ENCODE measurements around the gene RAB11A. TPM values are rescaled to one million over a fixed set of nuclear protein-coding genes. Genes with fewer than 3 reads are reported as not detected.

Gene RAB11A
- total and polyA plus RNA-seq, 9 of the 15 experiments (the other 6 are each of a cell fraction or from before 2014, with no cell fraction given): 129 to 369 (median 245) TPM

- 0 out of 2 replicates have a peak, but pooled peaks have one; percentile 17 for TF ChIP-seq EP400 (IDR thresholded peaks at IDR 0.05)
- no peak for TF ChIP-seq HLTF (IDR thresholded peaks at IDR 0.05)
- no peak for TF ChIP-seq ZNF431 (CRISPR knock-in tag; IDR thresholded peaks at IDR 0.05)
- TF ChIP-seq ZFP1 (CRISPR knock-in tag; IDR thresholded peaks at IDR 0.05): no peak
- TF ChIP-seq, protein P1, sequence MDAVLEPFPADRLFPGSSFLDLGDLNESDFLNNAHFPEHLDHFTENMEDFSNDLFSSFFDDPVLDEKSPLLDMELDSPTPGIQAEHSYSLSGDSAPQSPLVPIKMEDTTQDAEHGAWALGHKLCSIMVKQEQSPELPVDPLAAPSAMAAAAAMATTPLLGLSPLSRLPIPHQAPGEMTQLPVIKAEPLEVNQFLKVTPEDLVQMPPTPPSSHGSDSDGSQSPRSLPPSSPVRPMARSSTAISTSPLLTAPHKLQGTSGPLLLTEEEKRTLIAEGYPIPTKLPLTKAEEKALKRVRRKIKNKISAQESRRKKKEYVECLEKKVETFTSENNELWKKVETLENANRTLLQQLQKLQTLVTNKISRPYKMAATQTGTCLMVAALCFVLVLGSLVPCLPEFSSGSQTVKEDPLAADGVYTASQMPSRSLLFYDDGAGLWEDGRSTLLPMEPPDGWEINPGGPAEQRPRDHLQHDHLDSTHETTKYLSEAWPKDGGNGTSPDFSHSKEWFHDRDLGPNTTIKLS (IDR thresholded peaks at IDR 0.05; ENCODE audit: borderline replicate concordance, low read depth): no peak
- no peak for TF ChIP-seq BMI1 (IDR thresholded peaks at IDR 0.05; ENCODE audit: low read length)
- no peak for TF ChIP-seq ZC3H11A (IDR thresholded peaks at IDR 0.05; ENCODE audit: low read depth, low read length)
- no peak for TF ChIP-seq ZNF408 (CRISPR knock-in tag; IDR thresholded peaks at IDR 0.05; ENCODE audit: low read depth)
- no peak for TF ChIP-seq ERF (CRISPR knock-in tag; IDR thresholded peaks at IDR 0.05)
- TF ChIP-seq NBN (IDR thresholded peaks at IDR 0.05; ENCODE audit: low read depth): peak; percentile 21; the same call in 1 of the 2 replicates
- TF ChIP-seq ELF2 (CRISPR knock-in tag; IDR thresholded peaks at IDR 0.05): no peak
- TF ChIP-seq ZNF584 (CRISPR knock-in tag; IDR thresholded peaks at IDR 0.05; ENCODE audit: low read depth): no peak
- TF ChIP-seq, protein P2, sequence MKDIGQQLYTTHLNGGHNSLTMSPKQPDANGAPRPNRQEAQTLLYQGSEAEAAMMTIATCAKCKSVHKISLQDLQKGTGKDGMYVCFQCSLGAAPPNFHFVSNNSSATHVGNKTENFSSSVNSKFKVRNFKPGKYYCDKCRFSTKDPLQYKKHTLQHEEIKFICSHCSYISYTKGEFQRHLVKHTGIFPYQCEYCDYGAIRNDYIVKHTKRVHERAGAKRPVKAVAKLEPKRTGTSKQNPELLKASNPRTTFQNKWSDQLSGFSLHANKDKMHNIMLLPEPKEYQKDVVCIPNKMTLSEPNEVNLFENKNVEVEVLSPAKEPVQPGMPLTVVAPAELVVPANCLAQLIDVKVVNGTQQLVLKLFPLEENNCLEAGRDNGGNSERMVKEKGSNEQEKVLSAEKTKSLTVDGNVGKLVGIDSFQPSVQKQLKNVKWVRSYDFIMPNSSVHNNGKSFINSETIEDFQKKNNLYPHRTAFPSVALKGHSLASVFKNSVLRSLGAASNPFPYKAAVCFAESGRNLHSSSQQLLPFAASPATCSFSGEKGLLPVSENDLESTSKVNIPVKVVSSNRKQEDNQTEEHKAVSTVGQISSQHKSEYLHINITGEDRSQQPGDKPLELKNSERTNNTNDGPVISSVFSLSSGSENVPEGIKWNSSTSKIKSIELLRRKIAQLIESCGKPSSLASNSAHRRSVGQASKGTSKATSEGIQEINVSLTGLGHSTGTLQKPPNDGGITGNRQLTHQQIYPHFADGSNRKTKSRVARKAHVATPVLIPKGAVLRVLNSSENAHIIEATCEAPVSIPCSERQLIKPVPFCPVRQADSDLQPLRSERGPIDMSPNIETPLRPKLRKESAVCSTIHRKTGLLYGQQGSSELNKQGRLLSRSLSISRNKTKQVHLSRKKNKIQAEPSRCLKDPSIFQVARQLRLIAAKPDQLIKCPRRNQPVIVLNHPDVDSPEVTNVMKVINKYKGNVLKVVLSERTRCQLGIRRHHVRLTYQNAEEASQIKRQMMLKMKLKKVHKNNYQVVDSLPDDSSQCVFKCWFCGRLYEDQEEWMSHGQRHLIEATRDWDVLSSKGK (CRISPR knock-in tag; IDR thresholded peaks at IDR 0.05): no peak
- TF ChIP-seq, protein P3, sequence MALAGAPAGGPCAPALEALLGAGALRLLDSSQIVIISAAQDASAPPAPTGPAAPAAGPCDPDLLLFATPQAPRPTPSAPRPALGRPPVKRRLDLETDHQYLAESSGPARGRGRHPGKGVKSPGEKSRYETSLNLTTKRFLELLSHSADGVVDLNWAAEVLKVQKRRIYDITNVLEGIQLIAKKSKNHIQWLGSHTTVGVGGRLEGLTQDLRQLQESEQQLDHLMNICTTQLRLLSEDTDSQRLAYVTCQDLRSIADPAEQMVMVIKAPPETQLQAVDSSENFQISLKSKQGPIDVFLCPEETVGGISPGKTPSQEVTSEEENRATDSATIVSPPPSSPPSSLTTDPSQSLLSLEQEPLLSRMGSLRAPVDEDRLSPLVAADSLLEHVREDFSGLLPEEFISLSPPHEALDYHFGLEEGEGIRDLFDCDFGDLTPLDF (CRISPR knock-in tag; IDR thresholded peaks at IDR 0.05): no peak
- TF ChIP-seq JUND (IDR thresholded peaks at IDR 0.05; ENCODE audit: borderline replicate concordance, low read depth, low read length): peak; percentile 60; the same call in 1 of the 2 replicates
- TF ChIP-seq JUND (tag; IDR thresholded peaks at IDR 0.05; ENCODE audit: borderline replicate concordance, low read depth, low read length): no peak; the same call in 2 of the 3 replicates
- TF ChIP-seq MAFG (tag; conservative IDR thresholded peaks at IDR 0.05): no peak
- TF ChIP-seq ZNF41 (CRISPR knock-in tag; conservative IDR thresholded peaks at IDR 0.05): no peak
- TF ChIP-seq XRCC4 (IDR thresholded peaks at IDR 0.05; ENCODE audit: extremely low read depth, insufficient read depth, insufficient read length): no peak
- TF ChIP-seq ZNF512 (tag; IDR thresholded peaks at IDR 0.05): no peak
- no peak for TF ChIP-seq U2AF2 (optimal IDR thresholded peaks at IDR 0.05; ENCODE audit: low read depth, low read length)
Measured at GRCh38 chr15:65824031-65824743, 45.1 kb upstream of the RAB11A start (continued).

Measured in K562 (cell line).